ENCODE results near the gene CACNB1.

GRCh38 chr17:39198186-39198566 is 707 bp upstream of the CACNB1 start:
- TF ChIP-seq MAX (IDR thresholded peaks at IDR 0.05) (no peak), FOXM1 (IDR thresholded peaks at IDR 0.05; ENCODE audit: borderline replicate concordance, low read depth) (no peak), CREB1 (IDR thresholded peaks at IDR 0.05; ENCODE audit: low read depth) (no peak), EP300 (IDR thresholded peaks at IDR 0.05; ENCODE audit: borderline replicate concordance) (no peak), TCF12 (IDR thresholded peaks at IDR 0.05; ENCODE audit: low read depth) (no peak), ZBTB7A (IDR thresholded peaks at IDR 0.05; ENCODE audit: low read depth) (no peak), RAD21 (IDR thresholded peaks at IDR 0.05; ENCODE audit: low read depth) (no peak), EGR1 (IDR thresholded peaks at IDR 0.05) (no peak), TAF1 (IDR thresholded peaks at IDR 0.05; ENCODE audit: low read depth) (no peak)
- TF ChIP-seq, protein P1, sequence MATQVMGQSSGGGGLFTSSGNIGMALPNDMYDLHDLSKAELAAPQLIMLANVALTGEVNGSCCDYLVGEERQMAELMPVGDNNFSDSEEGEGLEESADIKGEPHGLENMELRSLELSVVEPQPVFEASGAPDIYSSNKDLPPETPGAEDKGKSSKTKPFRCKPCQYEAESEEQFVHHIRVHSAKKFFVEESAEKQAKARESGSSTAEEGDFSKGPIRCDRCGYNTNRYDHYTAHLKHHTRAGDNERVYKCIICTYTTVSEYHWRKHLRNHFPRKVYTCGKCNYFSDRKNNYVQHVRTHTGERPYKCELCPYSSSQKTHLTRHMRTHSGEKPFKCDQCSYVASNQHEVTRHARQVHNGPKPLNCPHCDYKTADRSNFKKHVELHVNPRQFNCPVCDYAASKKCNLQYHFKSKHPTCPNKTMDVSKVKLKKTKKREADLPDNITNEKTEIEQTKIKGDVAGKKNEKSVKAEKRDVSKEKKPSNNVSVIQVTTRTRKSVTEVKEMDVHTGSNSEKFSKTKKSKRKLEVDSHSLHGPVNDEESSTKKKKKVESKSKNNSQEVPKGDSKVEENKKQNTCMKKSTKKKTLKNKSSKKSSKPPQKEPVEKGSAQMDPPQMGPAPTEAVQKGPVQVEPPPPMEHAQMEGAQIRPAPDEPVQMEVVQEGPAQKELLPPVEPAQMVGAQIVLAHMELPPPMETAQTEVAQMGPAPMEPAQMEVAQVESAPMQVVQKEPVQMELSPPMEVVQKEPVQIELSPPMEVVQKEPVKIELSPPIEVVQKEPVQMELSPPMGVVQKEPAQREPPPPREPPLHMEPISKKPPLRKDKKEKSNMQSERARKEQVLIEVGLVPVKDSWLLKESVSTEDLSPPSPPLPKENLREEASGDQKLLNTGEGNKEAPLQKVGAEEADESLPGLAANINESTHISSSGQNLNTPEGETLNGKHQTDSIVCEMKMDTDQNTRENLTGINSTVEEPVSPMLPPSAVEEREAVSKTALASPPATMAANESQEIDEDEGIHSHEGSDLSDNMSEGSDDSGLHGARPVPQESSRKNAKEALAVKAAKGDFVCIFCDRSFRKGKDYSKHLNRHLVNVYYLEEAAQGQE (IDR thresholded peaks at IDR 0.05; ENCODE audit: low read depth), result no peak
